Measurements from ENCODE around the gene TREML2. TPM values are rescaled to one million over a fixed set of nuclear protein-coding genes. Genes with fewer than 3 reads are reported as not detected.

The TREML2 gene
- total and polyA plus RNA-seq, 2 of the 8 experiments (the other 6 are each of a cell fraction or from before 2014, with no cell fraction given) = 0.09 to 0.18 TPM

- TF ChIP-seq RFX5 (IDR thresholded peaks at IDR 0.05; ENCODE audit: borderline replicate concordance, low read depth, low read length) (no peak), HDAC6 (IDR thresholded peaks at IDR 0.05; ENCODE audit: low read depth, low read length) (no peak), RNF2 (IDR thresholded peaks at IDR 0.05; ENCODE audit: borderline replicate concordance, low read depth, low read length, missing control alignments, poor library complexity, severe bottlenecking) (no peak), PHF8 (conservative IDR thresholded peaks at IDR 0.05; ENCODE audit: low read depth, low read length) (no peak), ATF2 (IDR thresholded peaks at IDR 0.05; ENCODE audit: low read length) (no peak), YY1 (IDR thresholded peaks at IDR 0.05; ENCODE audit: low read depth, low read length) (no peak), EGR1 (IDR thresholded peaks at IDR 0.05; ENCODE audit: borderline replicate concordance, low read depth, low read length) (no peak)
These were observed 27.7 kb upstream of the TREML2 start (continued) for GRCh38 chr6:41228616-41229015.
